ENCODE results near the gene NOVA2.

DNA sequence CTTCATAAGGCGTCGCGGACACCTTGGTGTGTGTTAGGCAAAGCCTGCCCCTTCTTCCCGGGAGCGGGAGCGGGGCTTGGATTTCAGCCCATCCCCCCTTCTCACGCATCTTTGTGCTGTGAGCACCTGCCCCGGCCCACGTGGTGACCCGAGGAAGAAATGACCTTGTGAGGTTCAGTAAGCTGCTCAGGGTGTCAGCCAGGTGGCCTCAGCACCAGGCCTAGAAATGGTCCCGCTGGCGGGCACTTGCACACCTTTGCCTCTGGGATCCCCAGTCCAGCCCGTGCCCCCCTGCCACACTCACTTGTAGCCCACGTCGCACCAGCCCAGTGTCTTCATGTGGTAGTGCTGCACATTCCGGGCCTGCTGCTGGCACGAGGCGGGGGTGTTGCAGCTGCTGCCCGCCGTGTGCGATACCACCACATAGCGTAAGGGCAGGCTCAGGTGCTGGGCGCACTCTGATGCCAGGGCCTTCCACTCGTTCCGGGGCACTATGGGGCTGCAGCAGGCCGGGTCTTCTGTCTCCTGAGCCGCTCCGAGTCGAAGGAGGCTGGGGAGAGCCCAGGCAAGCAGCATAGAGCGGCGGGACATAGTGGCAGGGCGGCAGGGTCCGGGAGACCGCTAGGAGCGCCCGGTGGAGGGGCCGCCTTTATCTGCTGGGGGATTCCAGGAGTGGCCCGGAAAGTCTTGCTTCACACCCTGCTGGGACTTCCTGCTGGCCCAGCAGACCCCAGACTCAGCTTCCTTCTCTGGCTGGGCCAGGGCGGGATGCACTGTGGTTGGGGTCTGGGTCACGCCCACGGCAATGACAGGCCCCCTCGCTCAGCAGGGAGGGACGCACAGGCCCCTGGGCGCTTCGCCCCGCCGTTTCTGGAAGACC is 49.0 kb upstream of the NOVA2 start, which contains the start of gene PGLYRP1:
- TF ChIP-seq, protein P1, sequence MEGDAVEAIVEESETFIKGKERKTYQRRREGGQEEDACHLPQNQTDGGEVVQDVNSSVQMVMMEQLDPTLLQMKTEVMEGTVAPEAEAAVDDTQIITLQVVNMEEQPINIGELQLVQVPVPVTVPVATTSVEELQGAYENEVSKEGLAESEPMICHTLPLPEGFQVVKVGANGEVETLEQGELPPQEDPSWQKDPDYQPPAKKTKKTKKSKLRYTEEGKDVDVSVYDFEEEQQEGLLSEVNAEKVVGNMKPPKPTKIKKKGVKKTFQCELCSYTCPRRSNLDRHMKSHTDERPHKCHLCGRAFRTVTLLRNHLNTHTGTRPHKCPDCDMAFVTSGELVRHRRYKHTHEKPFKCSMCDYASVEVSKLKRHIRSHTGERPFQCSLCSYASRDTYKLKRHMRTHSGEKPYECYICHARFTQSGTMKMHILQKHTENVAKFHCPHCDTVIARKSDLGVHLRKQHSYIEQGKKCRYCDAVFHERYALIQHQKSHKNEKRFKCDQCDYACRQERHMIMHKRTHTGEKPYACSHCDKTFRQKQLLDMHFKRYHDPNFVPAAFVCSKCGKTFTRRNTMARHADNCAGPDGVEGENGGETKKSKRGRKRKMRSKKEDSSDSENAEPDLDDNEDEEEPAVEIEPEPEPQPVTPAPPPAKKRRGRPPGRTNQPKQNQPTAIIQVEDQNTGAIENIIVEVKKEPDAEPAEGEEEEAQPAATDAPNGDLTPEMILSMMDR (IDR thresholded peaks at IDR 0.05) = no peak
- TF ChIP-seq EP300 (IDR thresholded peaks at IDR 0.05) (no peak), POLR2AphosphoS5 (IDR thresholded peaks at IDR 0.05) (no peak), POLR2A (IDR thresholded peaks at IDR 0.05) (no peak)
